GM21723 (cell line): Measurements from ENCODE around the gene COL15A1.

Source experiments
- ATAC-seq: cut with Tn5 transposase; IDR thresholded peaks from one replicate; pipeline ENCODE4 v1.9.1; 2021; ENCODE audit warnings: mild to moderate bottlenecking, moderate library complexity; ENCODE audit not compliant: unreplicated experiment

COL15A1 gene

GRCh38 chr9:99103054-99103895 is 159.6 kb downstream of the COL15A1 start:
- ATAC-seq: no peak

GRCh38 chr9:99103901-99104458 is 160.3 kb downstream of the COL15A1 start:
- ATAC-seq: no peak

GRCh38 chr9:99104459-99105151 is 160.9 kb downstream of the COL15A1 start, which contains the start of gene TGFBR1:
Gene TGFBR1, plus strand, starts transcription at chr9:99105113. Its CDS starts 93 bp downstream, at chr9:99105206.
- ATAC-seq: peak; percentile 89

GRCh38 chr9:99105152-99106043 is 161.7 kb downstream of the COL15A1 start:
- peak; percentile 70 for ATAC-seq

GRCh38 chr9:99106044-99106375 is 162.3 kb downstream of the COL15A1 start:
- ATAC-seq: no peak

GRCh38 chr9:99107421-99107820 is 163.7 kb downstream of the COL15A1 start:
- ATAC-seq: no peak

GRCh38 chr9:99108131-99108530 is 164.4 kb downstream of the COL15A1 start:
- no peak for ATAC-seq

GRCh38 chr9:99109522-99109921 is 165.8 kb downstream of the COL15A1 start:
- no peak for ATAC-seq

- no peak for ATAC-seq
These were observed 169.2 kb downstream of the COL15A1 start for GRCh38 chr9:99112750-99113413.

GRCh38 chr9:99113414-99114048 is 169.8 kb downstream of the COL15A1 start:
- ATAC-seq: no peak

- no peak for ATAC-seq
These were observed 170.3 kb downstream of the COL15A1 start for GRCh38 chr9:99114049-99114440.

GRCh38 chr9:99114846-99115500 is 171.3 kb downstream of the COL15A1 start:
- no peak for ATAC-seq

GRCh38 chr9:99116003-99116411 is 172.3 kb downstream of the COL15A1 start:
- ATAC-seq: no peak

GRCh38 chr9:99118782-99119466 is 175.2 kb downstream of the COL15A1 start:
- ATAC-seq: peak; percentile 95

- no peak for ATAC-seq
These were observed 176.4 kb downstream of the COL15A1 start for GRCh38 chr9:99119976-99120655.
